NCI-H128 (cell line): ENCODE results near the gene BMP7.
"Not testable (repeated sequence)": the region's sequence is repeated elsewhere in the genome, so short reads cannot be mapped to it uniquely, and the experiment has no call there.

Experiments
- DNase-seq: peaks from one replicate; lab custom pipeline; 2025; ENCODE audit not compliant: unreplicated experiment; lab: John Stamatoyannopoulos, UW

Gene BMP7

GRCh38 chr20:57194154-57194553 is 72.3 kb downstream of the BMP7 start:
- DNase-seq: no peak

- DNase-seq: no peak
These were observed 73.3 kb downstream of the BMP7 start for GRCh38 chr20:57193094-57193493.

- no peak for DNase-seq
These were observed 74.1 kb downstream of the BMP7 start for GRCh38 chr20:57192311-57192710.

GRCh38 chr20:57191265-57191638 is 75.2 kb downstream of the BMP7 start:
- DNase-seq: not testable (repeated sequence)

- no peak for DNase-seq
These were observed 75.7 kb downstream of the BMP7 start for GRCh38 chr20:57190536-57191264.

GRCh38 chr20:57189713-57190112 is 76.7 kb downstream of the BMP7 start:
- DNase-seq: no peak

- DNase-seq: no peak
These were observed 77.8 kb downstream of the BMP7 start for GRCh38 chr20:57188576-57189079.

- DNase-seq: no peak
These were observed 78.4 kb downstream of the BMP7 start for GRCh38 chr20:57188056-57188455.

GRCh38 chr20:57187068-57187634 is 79.3 kb downstream of the BMP7 start:
- DNase-seq: no peak

GRCh38 chr20:57186192-57186591 is 80.2 kb downstream of the BMP7 start:
- DNase-seq: no peak

GRCh38 chr20:57185188-57185743 is 81.2 kb downstream of the BMP7 start:
- DNase-seq: no peak

GRCh38 chr20:57183457-57184009 is 82.9 kb downstream of the BMP7 start:
- no peak for DNase-seq

- DNase-seq: no peak
These were observed 84.8 kb downstream of the BMP7 start for GRCh38 chr20:57181639-57182038.

GRCh38 chr20:57180954-57181353 is 85.5 kb downstream of the BMP7 start:
- DNase-seq: no peak

- DNase-seq: no peak
These were observed 86.1 kb downstream of the BMP7 start for GRCh38 chr20:57180387-57180786.

- DNase-seq: no peak
These were observed 87.2 kb downstream of the BMP7 start for GRCh38 chr20:57179265-57179664.

- DNase-seq: no peak
These were observed 87.8 kb downstream of the BMP7 start for GRCh38 chr20:57178582-57179111.

GRCh38 chr20:57177636-57178280 is 88.7 kb downstream of the BMP7 start:
- no peak for DNase-seq

GRCh38 chr20:57176842-57177241 is 89.6 kb downstream of the BMP7 start:
- DNase-seq: no peak

GRCh38 chr20:57175397-57176010 is 90.9 kb downstream of the BMP7 start:
- no peak for DNase-seq

GRCh38 chr20:57174737-57175136 is 91.7 kb downstream of the BMP7 start:
- DNase-seq: no peak
